Superior temporal gyrus (tissue), 1 donor: Measurements from ENCODE around the gene MICA.
"Not testable (repeated sequence)": the region's sequence is repeated elsewhere in the genome, so short reads cannot be mapped to it uniquely, and the experiment has no call there.

Experiments
- DNase-seq: peaks from one replicate; pipeline ENCODE4 v3.0.0-alpha.2; 2016; ENCODE audit errors: extremely low spot score

Gene MICA

DNA sequence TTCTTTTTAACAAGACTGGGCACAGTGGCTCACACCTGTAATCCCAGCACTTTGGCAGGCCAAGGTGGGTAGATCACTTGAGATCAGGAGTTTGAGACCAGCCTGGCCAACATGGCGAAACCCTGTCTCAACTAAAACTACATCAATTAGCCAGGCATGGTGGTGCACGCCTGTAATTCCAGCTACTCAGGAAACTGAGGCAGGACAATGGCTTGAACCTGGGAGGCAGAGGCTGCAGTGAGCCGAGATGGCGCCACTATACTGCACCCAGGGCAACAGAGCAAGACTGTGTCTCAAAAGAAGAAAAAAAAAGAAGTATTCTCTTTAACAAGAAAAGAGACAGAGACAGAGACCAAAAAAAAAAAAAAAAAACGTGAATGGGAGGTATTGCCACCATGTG is 56.5 kb downstream of the MICA start:
- DNase-seq: not testable (repeated sequence)

DNA sequence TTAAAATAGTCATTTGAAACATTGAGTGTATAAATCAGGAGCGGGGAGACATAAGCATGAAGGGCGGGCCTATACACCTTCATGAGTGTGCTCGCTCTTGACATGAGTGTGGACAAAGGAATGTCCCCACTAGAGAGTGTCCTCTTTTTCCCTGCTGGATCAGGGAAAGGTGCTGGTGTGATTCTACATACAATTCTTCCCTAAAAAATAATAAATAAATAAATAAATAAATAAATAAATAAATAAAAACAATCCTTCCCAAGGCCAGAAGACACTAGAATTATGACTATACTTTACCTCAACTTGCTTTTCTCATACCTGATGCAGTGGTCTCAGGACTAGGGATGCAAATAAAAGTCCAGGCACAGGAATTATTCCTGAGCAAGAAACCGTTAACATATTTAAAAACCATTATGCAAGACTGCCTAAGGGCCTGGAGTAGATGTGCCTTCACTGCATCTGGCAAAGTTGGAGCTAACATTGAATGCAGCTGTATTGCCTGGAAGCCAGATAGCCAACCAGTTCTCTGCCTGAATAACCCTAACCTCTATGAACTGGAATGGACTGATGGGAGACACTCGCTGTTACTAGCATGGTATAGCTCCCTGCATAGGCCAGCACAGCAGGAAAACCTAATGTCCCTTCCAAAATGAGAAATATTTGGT is 57.1 kb downstream of the MICA start:
- DNase-seq: no peak

DNA sequence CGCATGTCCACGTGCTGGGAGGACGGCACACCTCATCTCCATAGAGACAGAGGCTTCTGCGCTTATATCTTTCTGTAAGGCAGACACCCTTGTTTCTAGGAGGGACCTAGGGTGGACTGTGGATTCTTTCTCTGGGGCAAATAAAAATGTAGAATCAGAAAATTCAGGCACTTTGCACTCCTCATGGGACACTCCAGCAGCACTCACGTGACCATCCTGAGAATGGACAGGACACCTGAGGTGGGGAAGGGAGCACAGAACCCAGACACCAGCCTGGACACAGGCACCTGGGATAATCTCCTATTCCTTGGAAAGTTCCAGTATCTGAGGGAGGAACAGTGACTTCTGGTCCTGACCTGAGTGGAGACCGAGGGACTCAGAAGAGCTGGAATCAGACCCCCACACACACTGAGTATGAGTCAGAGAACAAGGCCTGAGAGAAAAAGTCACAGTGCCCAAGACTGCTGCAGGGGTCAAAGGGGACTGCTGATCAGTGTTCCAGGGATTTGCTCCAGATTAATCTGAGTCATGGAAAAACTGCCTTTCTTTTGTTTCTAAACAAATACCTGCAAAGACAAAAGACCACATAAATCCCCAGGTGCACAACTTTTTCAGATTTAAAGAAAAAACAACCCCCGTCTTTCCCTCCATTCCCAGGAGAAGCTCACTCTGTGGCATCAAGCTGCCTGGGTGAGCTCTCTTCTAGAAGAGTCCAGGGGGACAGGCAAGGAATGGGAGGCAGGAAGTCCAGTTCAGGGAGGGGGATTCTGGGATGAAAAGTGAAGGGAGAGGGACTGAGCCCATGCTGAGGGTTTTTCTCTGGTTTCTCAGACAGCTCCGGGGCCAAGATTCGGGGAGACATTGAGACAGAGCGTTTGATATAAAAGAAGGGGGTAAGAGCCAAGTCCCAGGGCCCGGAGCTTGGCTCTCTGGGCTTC is 58.9 kb downstream of the MICA start:
- no peak for DNase-seq

DNA sequence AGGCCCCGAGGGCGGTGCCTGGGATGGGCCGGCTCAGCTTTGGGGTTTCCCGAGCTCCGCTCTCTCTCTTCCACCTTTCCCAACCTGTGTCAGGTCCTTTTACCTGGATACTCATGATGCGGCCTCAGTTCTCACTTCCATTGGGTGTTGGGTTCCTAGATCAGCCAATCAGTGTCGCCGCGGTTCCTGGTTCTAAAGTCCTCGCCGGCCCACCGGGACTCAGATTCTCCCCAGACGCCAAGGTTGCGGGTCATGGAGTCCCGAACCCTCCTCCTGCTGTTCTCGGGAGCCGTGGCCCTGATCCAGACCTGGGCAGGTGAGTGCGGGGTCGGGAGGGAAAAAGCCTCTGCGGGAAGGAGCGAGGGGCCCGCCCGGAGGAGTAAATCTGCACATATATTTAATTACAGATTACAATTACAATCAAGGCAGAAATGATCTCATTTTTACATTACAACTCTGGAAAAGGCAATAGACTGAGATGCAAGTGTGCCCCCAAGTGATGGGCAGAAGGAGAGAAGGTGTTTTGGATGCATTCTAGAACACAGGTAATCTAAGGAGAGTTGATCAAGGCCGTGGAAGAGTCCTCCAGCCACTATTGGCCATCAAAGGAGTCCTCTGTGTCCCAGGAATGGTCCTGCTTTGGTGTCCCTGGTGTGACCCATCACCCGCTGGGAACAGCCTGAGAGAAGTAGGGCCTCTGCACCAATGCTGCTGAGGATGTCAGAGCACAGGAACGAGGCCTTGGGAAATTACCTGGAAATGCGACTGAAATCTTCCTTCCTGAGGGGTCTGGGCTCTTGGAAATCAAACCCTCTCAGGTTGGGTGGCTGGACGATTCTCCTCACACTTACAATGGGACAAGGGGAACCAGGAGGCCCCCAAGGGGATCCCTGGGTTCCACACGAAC is 59.8 kb downstream of the MICA start:
- DNase-seq: peak; percentile 78

DNA sequence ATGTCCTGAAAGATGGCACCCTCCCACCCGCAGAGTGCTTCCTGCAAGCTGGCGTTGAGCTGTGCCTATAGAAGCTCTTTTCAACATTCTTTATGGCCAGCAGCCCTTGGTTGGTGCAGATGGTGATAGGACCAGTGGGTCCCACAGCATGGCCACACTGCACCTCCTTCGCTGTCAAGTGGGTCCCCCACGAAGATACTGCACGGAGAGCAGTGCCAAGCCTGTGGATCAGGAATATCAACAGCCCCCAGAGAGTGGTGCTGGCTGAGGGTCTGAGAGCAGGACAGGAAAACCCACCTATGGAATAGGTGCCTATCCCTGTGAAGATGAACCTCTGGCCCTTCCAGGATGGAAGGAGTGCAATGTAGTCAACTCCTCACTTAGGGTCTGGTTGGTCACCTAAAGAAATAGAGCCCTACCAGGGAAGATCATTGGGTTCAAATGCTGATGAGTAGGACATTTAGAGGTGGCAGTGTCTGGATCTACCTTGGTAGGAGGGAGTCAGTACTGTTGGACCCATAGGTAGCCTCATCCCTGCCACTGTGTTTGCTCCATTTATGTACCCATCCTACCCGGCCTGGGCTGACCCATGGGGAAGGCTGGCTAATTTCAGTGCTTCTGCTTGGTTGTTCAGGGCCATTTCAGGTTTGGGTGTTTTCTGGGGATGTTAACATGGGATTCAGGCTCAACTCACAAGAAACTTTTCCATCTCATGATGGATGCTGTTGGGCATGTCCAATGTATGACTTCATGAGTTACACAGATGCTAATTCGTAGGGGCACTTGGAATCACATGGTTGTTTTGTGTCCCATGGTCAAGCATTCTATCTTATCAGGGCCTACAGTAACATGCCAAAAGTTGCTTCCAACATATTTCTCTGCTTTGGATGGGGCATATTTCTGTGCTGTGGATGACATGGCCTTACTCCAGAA is 61.1 kb downstream of the MICA start:
- DNase-seq: no peak
